Tongue (tissue), 2 donors: ENCODE measurements around the gene SPTB. TPM values are rescaled to one million over a fixed set of nuclear protein-coding genes. Genes with fewer than 3 reads are reported as not detected.
"Not testable (repeated sequence)": the region's sequence is repeated elsewhere in the genome, so short reads cannot be mapped to it uniquely, and the experiment has no call there.

Experiments
- DNase-seq: peaks from one replicate; pipeline ENCODE4 v3.0.0-alpha.2; 2015
- total RNA-seq: library from RNA; depleted of rRNA; stranded (reverse); fragments of >200 nt; gene quantifications from one replicate; pipeline ENCODE4 v1.2.3, GENCODE V29; 2014

SPTB gene
- total RNA-seq, 1 donor from 2014 or later: 386 TPM

- peak; percentile 31 for DNase-seq
Observed at GRCh38 chr14:64817631-64818030, 62.1 kb downstream of the SPTB start.

- DNase-seq: no peak
Observed at GRCh38 chr14:64816221-64816783, 63.4 kb downstream of the SPTB start.

- DNase-seq: no peak
Observed at GRCh38 chr14:64815257-64815656, 64.5 kb downstream of the SPTB start.

GRCh38 chr14:64812412-64812811 lies 67.3 kb downstream of the SPTB start:
- peak; percentile 72 for DNase-seq

GRCh38 chr14:64811676-64812075 lies 68.0 kb downstream of the SPTB start:
- no peak for DNase-seq

- DNase-seq: no peak
Observed at GRCh38 chr14:64808449-64808848, 71.3 kb downstream of the SPTB start.

GRCh38 chr14:64807551-64807950 lies 72.2 kb downstream of the SPTB start:
- no peak for DNase-seq

- DNase-seq: no peak
Observed at GRCh38 chr14:64806862-64807495, 72.7 kb downstream of the SPTB start.

GRCh38 chr14:64806202-64806861 lies 73.4 kb downstream of the SPTB start:
- DNase-seq: peak; percentile 9

- DNase-seq: not testable (repeated sequence)
Observed at GRCh38 chr14:64805646-64806045, 74.1 kb downstream of the SPTB start.

GRCh38 chr14:64804754-64805260 lies 74.9 kb downstream of the SPTB start:
- DNase-seq: no peak

GRCh38 chr14:64801800-64802199 lies 77.9 kb downstream of the SPTB start:
- peak; percentile 31 for DNase-seq

- DNase-seq: no peak
Observed at GRCh38 chr14:64801046-64801445, 78.7 kb downstream of the SPTB start.

- peak; percentile 45 for DNase-seq
Observed at GRCh38 chr14:64800000-64800399, 79.7 kb downstream of the SPTB start.

- no peak for DNase-seq
Observed at GRCh38 chr14:64799555-64799954, 80.2 kb downstream of the SPTB start.

GRCh38 chr14:64796369-64796768 lies 83.3 kb downstream of the SPTB start:
- no peak for DNase-seq

- no peak for DNase-seq
Observed at GRCh38 chr14:64795921-64796320, 83.8 kb downstream of the SPTB start.

- no peak for DNase-seq
Observed at GRCh38 chr14:64795211-64795610, 84.5 kb downstream of the SPTB start.

GRCh38 chr14:64792871-64793560 lies 86.7 kb downstream of the SPTB start:
- no peak for DNase-seq

GRCh38 chr14:64792231-64792630 lies 87.5 kb downstream of the SPTB start:
- peak; percentile 21 for DNase-seq

GRCh38 chr14:64790478-64790877 lies 89.2 kb downstream of the SPTB start:
- no peak for DNase-seq

- DNase-seq: no peak
Observed at GRCh38 chr14:64789696-64790095, 90.0 kb downstream of the SPTB start.

GRCh38 chr14:64788706-64789105 lies 91.0 kb downstream of the SPTB start:
- peak; percentile 25 for DNase-seq
